Uterus (tissue), 4 donors: Measurements from ENCODE around the gene BICDL1. TPM values are rescaled to one million over a fixed set of nuclear protein-coding genes. Genes with fewer than 3 reads are reported as not detected.

Source experiments
- DNase-seq, 2 donors: peaks; one replicate each; pipeline ENCODE4 v3.0.0-alpha.2; 2019 to 2020
- H3K27ac ChIP-seq, 2 donors: fragments of 200-600 bp; sonication (generic); 1 replicate in 1 of 2; 2 replicates in 1 of 2; pipeline ENCODE4 v1.5.1; 2016 to 2018
- H3K27me3 ChIP-seq, 2 donors: fragments of 200-600 bp; sonication (generic); one replicate each; pipeline ENCODE4 v1.5.1; 2018 to 2019; ENCODE audit warnings: control low read depth in 1 of 2
- H3K36me3 ChIP-seq, 2 donors: fragments of 200-600 bp; sonication (generic); one replicate each; pipeline ENCODE4 v1.5.1; 2019; ENCODE audit warnings: control low read depth in 1 of 2
- H3K4me1 ChIP-seq, 2 donors: fragments of 200-600 bp; sonication (generic); one replicate each; pipeline ENCODE4 v1.5.1; 2018 to 2019; ENCODE audit warnings: control low read depth in 1 of 2
- H3K4me3 ChIP-seq, 2 donors: fragments of 200-600 bp; sonication (generic); 1 replicate in 1 of 2; 2 replicates in 1 of 2; pipeline ENCODE4 v1.5.1; 2018 to 2019; ENCODE audit warnings: mild to moderate bottlenecking in 1 of 2
- H3K9me3 ChIP-seq, 2 donors: fragments of 200-600 bp; sonication (generic); one replicate each; pipeline ENCODE4 v1.5.1; 2019; ENCODE audit warnings: control low read depth in 1 of 2
- POLR2A ChIP-seq, 2 donors: fragments of 450-650 bp; IDR thresholded peaks; one replicate each; pipeline ENCODE4 v1.6.1; 2016; ENCODE audit warnings: antibody characterized with exemption in 2 of 2, mild to moderate bottlenecking in 1 of 2, moderate library complexity in 1 of 2
- intact Hi-C: fragments of 100-400 bp; cut with DNase I; formaldehyde crosslinking; loops from one replicate; pipeline ENCODE4 v1.15.1; 2023; ENCODE audit warnings: low total_unique reads
- total RNA-seq, 4 donors: library from RNA; depleted of rRNA in 3 of 4; stranded (reverse); fragments of >200 nt in 3 of 4; gene quantifications; one replicate each; pipeline versions ENCODE4 v1.1.0 to v1.2.4, GENCODE V29; 2014 to 2023
- TF ChIP-seq, protein P1 (sequence below), 4 experiments: fragments of 200-600 bp in 2 of 4; fragments of 450-650 bp in 2 of 4; sonication (generic) in 2 of 4; IDR thresholded peaks; one replicate each; pipeline ENCODE4 v1.5.1; 2016 to 2019; ENCODE audit warnings: antibody characterized with exemption in 4 of 4, mild to moderate bottlenecking in 2 of 4, moderate library complexity in 1 of 4
- donor health status: DM: yes; HTN: yes; CAD: no.

Gene BICDL1
- total RNA-seq, 4 donors from 2014 or later = 1.8 to 2.2 TPM; not detected in 2

GRCh38 chr12:120098756-120099470 is 109.9 kb downstream of the BICDL1 start:
- intact Hi-C loops = no loop called here
- TF ChIP-seq, protein P1, sequence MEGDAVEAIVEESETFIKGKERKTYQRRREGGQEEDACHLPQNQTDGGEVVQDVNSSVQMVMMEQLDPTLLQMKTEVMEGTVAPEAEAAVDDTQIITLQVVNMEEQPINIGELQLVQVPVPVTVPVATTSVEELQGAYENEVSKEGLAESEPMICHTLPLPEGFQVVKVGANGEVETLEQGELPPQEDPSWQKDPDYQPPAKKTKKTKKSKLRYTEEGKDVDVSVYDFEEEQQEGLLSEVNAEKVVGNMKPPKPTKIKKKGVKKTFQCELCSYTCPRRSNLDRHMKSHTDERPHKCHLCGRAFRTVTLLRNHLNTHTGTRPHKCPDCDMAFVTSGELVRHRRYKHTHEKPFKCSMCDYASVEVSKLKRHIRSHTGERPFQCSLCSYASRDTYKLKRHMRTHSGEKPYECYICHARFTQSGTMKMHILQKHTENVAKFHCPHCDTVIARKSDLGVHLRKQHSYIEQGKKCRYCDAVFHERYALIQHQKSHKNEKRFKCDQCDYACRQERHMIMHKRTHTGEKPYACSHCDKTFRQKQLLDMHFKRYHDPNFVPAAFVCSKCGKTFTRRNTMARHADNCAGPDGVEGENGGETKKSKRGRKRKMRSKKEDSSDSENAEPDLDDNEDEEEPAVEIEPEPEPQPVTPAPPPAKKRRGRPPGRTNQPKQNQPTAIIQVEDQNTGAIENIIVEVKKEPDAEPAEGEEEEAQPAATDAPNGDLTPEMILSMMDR (IDR thresholded peaks at IDR 0.05) = no peak
- TF ChIP-seq POLR2A (IDR thresholded peaks at IDR 0.05) = no peak
- Histone ChIP-seq H3K27me3 (no peaks in the 10 kb centered on the region), H3K27ac (no peak overlapping the region), H3K9me3 (no peaks in the 10 kb centered on the region), H3K4me3 (no peak overlapping the region), H3K36me3 (no peaks in the 10 kb centered on the region), H3K4me1 (peaks cover 12 to 18% of the 10 kb centered on the region in 2 donors)
- DNase-seq = no peak

GRCh38 chr12:120099738-120100137 is 110.7 kb downstream of the BICDL1 start:
- Histone ChIP-seq H3K27ac (no peak overlapping the region), H3K36me3 (no peaks in the 10 kb centered on the region), H3K27me3 (no peaks in the 10 kb centered on the region), H3K9me3 (no peaks in the 10 kb centered on the region), H3K4me1 (peaks cover 12 to 18% of the 10 kb centered on the region in 2 donors), H3K4me3 (no peak overlapping the region)
- no peak for DNase-seq
- TF ChIP-seq, protein P1 (IDR thresholded peaks at IDR 0.05) = no peak
- TF ChIP-seq POLR2A (IDR thresholded peaks at IDR 0.05) = no peak
- intact Hi-C loops = no loop called here

GRCh38 chr12:120100630-120101029 is 111.6 kb downstream of the BICDL1 start:
- intact Hi-C loops = no loop called here
- Histone ChIP-seq H3K27ac (peak overlapping the region; percentile 36 to 48), H3K4me3 (no peak overlapping the region), H3K27me3 (no peaks in the 10 kb centered on the region), H3K9me3 (no peaks in the 10 kb centered on the region), H3K4me1 (peaks cover 12 to 18% of the 10 kb centered on the region in 2 donors), H3K36me3 (no peaks in the 10 kb centered on the region)
- peak; percentile 58 to 66 for DNase-seq
- TF ChIP-seq, protein P1 (IDR thresholded peaks at IDR 0.05) = no peak
- no peak for TF ChIP-seq POLR2A (IDR thresholded peaks at IDR 0.05)

DNA sequence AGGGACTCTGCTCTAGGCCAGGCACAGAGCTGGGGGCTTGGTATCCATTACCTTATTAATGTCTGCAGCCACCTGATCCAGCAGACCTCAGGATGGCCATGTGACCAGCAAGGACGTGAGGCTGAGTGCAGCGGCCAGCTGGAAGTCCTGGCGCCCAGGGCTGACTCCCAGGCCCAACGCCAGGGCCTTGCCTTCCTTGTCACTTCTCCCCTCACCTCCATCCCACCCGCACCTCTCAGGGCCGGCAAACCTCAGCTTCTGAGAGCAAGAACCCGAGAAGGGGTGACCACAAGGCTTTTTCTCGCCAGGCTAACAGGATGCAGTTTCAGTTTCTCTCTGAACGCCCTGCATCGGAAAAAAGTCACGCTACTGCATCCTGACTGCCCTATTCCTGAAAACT is 112.1 kb downstream of the BICDL1 start:
- H3K4me3 ChIP-seq = peak overlapping the region in 1 of 2 donors; percentile 4
- peak in 1 of 2 donors; percentile 31 for DNase-seq
- peak overlapping the region; percentile 36 to 48 for H3K27ac ChIP-seq
- H3K9me3 ChIP-seq = no peaks in the 10 kb centered on the region
- TF ChIP-seq, protein P1 (IDR thresholded peaks at IDR 0.05) = no peak
- TF ChIP-seq POLR2A (IDR thresholded peaks at IDR 0.05) = no peak
- H3K4me1 ChIP-seq = peaks cover 12 to 18% of the 10 kb centered on the region in 2 donors
- no peaks in the 10 kb centered on the region for H3K36me3 ChIP-seq
- no peaks in the 10 kb centered on the region for H3K27me3 ChIP-seq
- intact Hi-C loops = no loop called here

GRCh38 chr12:120101617-120102016 is 112.6 kb downstream of the BICDL1 start:
- TF ChIP-seq POLR2A (IDR thresholded peaks at IDR 0.05) = no peak
- TF ChIP-seq, protein P1 (IDR thresholded peaks at IDR 0.05) = no peak
- no peaks in the 10 kb centered on the region for H3K36me3 ChIP-seq

More at GRCh38 chr12:120101617-120102016, 112.6 kb downstream of the BICDL1 start:
- H3K27me3 ChIP-seq = no peaks in the 10 kb centered on the region
- peak overlapping the region in 1 of 2 donors; percentile 4 for H3K4me3 ChIP-seq
- DNase-seq = no peak
- H3K4me1 ChIP-seq = peaks cover 12 to 18% of the 10 kb centered on the region in 2 donors
- H3K27ac ChIP-seq = peak overlapping the region; percentile 36 to 48
- H3K9me3 ChIP-seq = no peaks in the 10 kb centered on the region
- intact Hi-C loops = no loop called here
